GM18526 (cell line): ENCODE measurements around the gene IFNE.

ENCODE experiments used
- POLR2A ChIP-seq: IDR thresholded peaks from 3 replicates; pipeline ENCODE4 v1.6.1; 2011; ENCODE audit not compliant: insufficient read length; ENCODE audit errors: extremely low read depth

IFNE gene

DNA sequence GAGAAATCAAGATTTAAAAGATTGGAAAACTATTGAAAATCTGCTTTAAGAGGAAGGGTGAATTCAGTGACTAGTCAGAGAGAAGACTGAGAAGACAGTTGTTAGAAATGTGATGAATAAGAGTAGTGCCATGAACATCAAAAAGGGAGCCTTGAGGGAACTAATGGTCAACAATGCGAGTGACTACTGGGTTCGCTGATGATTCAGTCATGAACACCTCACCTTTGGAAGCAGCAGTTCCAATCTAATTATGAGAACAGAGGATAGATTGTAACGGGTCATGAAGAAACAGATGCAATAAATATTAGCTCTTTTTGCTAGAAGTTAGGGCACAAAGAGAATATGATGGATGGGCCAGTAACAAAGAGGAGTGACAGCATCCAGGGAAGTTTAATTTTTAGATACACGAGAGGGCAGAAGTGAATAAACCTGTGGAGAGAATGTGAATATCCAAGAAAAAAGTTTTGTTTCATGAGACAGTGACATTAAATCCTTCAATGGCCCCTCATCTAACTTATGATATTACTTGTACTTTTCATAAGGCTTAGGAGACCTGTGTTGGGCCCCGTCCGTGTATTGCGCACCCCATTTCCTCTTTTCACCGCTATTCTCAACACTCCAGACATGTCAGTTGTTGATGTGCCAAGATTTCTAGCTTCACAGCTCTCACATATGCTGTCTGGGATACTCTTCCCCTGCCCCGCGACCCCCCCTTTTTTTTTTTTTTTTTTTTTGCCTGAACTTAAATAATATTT, 23.5 kb upstream of the IFNE start:
- no peak for TF ChIP-seq POLR2A

DNA sequence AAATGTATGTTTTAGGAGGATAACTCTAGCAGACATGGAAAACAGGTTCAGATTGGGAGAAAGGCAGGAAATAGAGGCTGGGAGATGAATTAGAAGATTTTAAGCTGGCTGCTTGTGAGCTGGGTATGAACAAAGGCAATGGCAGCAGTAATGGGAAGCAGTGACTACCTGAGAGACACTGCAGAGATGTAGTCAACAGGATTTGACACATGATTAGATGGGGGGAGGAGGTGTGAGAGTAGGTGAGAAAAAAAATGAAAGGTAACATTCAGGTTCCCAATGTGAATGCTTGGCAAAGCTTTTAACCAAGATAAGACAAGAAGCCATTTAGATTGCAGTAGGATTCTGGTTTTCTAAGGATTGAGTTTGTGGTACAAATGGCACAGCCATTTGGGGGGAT, 22.8 kb upstream of the IFNE start:
- no peak for TF ChIP-seq POLR2A

GRCh38 chr9:21504113-21504512, 22.0 kb upstream of the IFNE start:
- no peak for TF ChIP-seq POLR2A

DNA sequence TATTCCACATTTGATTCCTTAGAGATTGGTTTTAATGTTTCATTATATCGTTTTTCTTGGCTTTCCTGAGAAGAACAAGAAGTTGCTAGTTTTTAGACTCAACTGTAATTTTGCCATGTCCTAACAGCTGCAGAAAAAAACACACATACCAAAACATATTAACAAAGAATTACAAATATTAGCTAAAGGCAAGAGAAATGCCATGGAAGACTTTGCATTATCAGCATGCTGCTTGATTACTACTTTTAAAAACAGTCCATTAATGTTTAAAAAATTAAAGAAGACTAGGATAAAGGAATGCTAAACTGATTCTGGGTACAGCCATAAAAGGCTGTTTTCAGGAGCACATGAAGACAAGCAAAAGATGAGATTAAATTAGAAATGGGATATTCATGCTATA, 20.5 kb upstream of the IFNE start:
- TF ChIP-seq POLR2A: no peak

DNA sequence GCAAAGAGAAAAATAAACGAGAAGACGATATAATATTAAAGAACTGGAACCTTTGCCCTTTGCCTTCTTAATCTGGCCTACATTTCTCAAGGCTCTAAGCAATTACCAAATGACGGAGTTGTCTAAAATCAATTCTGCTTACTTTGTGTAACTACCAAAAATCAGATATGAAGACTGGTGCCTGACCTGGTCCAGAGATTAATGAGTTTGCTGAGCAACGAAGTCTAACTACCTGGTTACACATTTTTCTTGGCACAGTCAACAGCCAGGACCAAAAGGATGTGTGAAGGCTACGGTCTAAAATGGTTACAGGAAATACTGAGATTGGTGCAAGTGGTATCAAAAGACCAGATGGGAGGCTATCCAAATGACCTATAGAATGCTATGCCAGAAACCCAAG, 17.8 kb upstream of the IFNE start:
- no peak for TF ChIP-seq POLR2A

DNA sequence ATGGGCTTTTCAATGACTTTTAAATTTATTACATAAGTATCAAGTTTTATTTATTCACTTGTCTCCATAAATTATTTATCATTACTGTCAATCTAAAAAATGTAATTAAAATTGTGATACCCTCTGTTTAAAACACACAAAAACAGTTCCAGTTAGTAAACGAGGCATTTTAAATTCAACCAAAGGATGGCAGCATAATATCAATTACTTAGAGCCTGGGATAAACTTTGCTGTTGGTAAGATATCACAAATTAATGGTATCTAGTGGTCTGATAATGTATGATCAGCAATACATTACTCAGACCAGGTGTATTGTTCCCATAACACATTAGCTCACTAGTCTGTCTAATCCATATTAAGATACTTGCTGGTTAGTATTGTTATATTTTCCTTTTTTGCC, 9.6 kb upstream of the IFNE start:
- no peak for TF ChIP-seq POLR2A

- no peak for TF ChIP-seq POLR2A
Measured at GRCh38 chr9:21481470-21482056, 550 bp downstream of the IFNE start.

DNA sequence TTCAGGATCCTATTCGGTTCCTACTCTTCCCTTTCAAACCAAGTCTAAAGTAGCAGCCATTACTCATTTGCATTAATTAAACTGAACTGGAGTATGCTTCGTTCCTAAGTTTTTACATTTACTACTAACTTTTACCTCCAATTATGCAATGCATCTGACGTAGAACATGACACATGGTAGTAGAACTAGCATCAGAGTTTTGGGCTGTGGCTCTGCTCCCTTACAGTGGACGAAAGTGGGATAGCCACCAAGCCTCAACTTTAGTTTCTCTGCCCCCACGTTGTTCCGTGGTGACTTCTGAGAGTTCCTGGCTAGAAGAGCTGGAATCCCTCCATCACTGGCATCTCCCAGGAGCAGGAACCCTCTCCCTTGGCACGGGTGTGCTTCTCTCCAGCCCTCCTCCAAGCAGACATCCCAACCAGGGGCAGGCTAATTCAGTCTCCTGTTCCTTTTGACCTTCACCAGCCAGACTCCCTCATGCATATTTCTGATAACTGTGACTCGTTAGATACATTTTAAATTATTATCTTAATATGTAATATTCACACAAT, 2.9 kb downstream of the IFNE start:
- no peak for TF ChIP-seq POLR2A

- TF ChIP-seq POLR2A: no peak
Measured at GRCh38 chr9:21477466-21477865, 4.6 kb downstream of the IFNE start.

- no peak for TF ChIP-seq POLR2A
Measured at GRCh38 chr9:21473236-21473635, 8.9 kb downstream of the IFNE start.

- no peak for TF ChIP-seq POLR2A
Measured at GRCh38 chr9:21470126-21470525, 12.0 kb downstream of the IFNE start.

DNA sequence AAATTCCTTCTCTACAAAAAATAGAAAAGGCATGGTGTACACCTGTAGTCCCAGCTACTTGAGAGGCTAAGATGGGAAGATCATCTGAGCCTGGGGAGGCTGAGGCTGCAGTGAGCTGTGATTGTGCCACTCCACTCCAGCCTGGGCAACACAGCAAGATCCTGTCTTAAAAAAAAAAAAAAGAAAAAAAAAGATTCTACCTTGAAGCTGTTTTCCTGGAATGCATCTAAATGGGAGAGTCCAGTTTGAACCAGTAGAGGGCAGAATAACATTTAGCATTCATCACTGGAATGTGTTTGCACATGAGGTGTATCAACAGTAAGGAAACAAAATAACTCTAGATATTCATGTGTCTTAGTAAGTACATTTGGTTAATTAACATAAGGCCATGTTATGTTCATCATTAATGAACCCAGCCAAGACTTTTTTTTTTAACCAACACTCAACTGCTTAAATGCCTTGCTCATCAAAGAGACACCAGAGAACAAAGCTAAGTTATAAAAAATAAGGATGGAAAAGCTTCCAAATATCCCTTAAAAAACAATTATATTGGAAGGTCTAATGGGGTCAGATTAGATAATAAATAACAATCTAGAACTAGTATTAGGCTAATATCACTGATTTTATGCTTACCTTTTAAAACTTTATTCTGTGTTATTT, 16.1 kb downstream of the IFNE start:
- TF ChIP-seq POLR2A: no peak

- TF ChIP-seq POLR2A: no peak
Measured at GRCh38 chr9:21465138-21465537, 17.0 kb downstream of the IFNE start.

DNA sequence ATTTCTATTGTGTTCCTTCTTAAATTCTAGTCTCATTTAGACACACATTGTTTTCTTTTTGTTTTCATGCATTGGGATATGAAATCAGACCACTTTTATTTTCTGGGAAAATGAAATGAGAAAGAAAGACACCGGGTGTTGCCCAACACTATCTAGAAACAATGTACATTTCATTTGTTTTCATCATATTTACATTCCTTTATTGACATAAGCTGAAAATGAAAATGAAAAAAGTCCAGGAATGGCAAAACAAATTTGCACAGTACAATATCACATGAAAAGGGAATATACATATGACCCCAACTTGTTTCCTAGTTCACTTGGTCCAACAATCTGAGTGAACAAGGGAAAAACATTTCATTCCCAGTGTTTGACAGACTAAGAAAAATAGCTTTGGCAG, 20.7 kb downstream of the IFNE start:
- TF ChIP-seq POLR2A: no peak

DNA sequence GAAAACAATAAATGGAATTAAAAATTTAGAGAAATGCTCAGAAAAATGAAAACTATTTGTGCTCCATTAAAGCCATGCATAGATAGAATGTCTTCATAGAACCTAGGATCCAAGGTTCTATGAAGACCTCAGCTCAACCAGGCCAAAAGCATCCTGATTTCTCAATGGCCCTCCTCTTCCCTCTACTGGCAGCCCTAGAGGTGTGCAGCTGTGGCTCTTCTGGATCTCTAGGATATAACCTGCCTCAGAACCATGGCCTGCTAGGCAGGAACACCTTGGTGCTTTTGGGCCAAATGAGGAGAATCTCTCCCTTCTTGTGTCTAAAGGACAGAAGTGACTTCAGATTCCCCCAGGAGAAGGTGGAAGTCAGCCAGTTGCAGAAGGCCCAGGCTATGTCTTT, 26.8 kb downstream of the IFNE start:
- no peak for TF ChIP-seq POLR2A

DNA sequence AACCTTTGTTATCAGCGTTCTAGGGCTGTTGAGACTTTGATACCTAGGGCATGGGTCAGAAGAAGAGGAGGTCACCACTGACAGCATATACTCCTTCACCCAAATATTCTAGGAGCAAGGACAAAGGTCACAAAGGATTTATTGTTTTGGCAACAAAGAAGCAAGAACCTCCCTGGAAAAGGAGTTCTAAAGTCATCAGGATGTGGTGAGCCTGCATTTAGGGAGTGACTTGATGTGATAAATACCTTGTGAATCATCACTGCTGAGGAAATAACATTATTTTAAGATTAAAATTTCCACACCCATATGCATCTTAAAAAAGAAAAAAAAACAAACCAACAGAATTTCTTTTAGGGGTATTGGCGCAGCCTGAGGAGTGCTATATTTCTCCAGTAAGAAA, 28.0 kb downstream of the IFNE start:
- no peak for TF ChIP-seq POLR2A

DNA sequence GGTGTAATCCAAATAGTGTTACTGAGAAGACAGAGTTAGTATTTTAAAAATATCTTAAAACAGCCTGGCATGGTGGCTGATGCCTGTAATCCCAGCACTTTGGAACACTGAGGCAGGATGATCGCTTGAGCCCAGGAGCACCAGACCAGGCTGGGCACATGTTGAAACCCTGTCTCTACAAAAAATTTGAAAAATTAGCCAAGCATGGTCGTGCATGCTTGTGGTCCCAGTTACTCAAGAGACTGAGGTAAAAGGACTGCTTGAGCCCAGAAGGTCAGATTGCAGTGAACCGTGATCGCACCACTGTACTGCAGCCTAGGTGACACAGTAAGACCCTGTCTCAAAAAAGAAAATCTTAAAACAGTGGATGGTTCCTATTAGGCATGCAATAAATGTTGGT, 29.4 kb downstream of the IFNE start:
- TF ChIP-seq POLR2A: no peak
